SK-N-SH (cell line): ENCODE measurements around the gene EVL. TPM values are rescaled to one million over a fixed set of nuclear protein-coding genes. Genes with fewer than 3 reads are reported as not detected.

Experiments
- CTCF ChIA-PET: fragments of 300-600, 350-600 bp; formaldehyde crosslinking; extraction: SDS; loops from one replicate; lab custom pipeline; 2021; lab: Yijun Ruan, JAX
- POLR2A ChIA-PET: fragments of 350-600 bp; sonication (Branson Sonifier 250); formaldehyde crosslinking; extraction: SDS; loops from one replicate; lab custom pipeline; 2020; ENCODE audit warnings: antibody characterized with exemption, inconsistent platforms; lab: Yijun Ruan, JAX
- DNase-seq: peaks from one replicate; pipeline ENCODE4 v3.0.0; 2012
- H2AFZ ChIP-seq: fragments of 200-600 bp; sonication (generic); 2 replicates; pipeline ENCODE4 v1.8.1; 2016; ENCODE audit warnings: antibody characterized with exemption, mild to moderate bottlenecking, low read depth
- H3F3A ChIP-seq: fragments of 200-600 bp; sonication (generic); replicated peaks from 2 replicates; pipeline ENCODE3; 2016; ENCODE audit warnings: antibody characterized with exemption, mild to moderate bottlenecking; ENCODE audit not compliant: insufficient read depth
- H3K27ac ChIP-seq, 2 experiments: fragments of 200-500 bp in 1 of 2; fragments of 200-600 bp in 1 of 2; sonication (Bioruptor generic) in 1 of 2; sonication (generic), shearing (Covaris generic) in 1 of 2; 2 replicates each; pipeline versions ENCODE4 v1.5.1 to v1.6.1; 2014 to 2016; ENCODE audit warnings: low read depth in 2 of 2, inconsistent platforms in 1 of 2, low read length in 1 of 2, mild to moderate bottlenecking in 1 of 2, mixed read lengths in 1 of 2
- H3K27me3 ChIP-seq: fragments of 200-600 bp; sonication (generic), shearing (Covaris generic); 2 replicates; pipeline ENCODE4 v1.6.1; 2016; ENCODE audit warnings: mixed run types; ENCODE audit not compliant: insufficient read depth
- H3K36me3 ChIP-seq, 2 experiments: fragments of 200-500 bp in 1 of 2; fragments of 200-600 bp in 1 of 2; sonication (Bioruptor generic) in 1 of 2; sonication (generic) in 1 of 2; replicated peaks in 1 of 2; 2 replicates each; pipeline versions ENCODE3 to v1.5.1; 2014 to 2016; ENCODE audit warnings: low read length in 1 of 2, mild to moderate bottlenecking in 1 of 2; ENCODE audit not compliant: insufficient read depth in 2 of 2, control insufficient read depth in 1 of 2
- H3K4me1 ChIP-seq, 2 experiments: fragments of 200-500 bp in 1 of 2; fragments of 200-600 bp in 1 of 2; sonication (Bioruptor generic) in 1 of 2; sonication (generic), shearing (Covaris generic) in 1 of 2; 2 replicates each; pipeline versions ENCODE4 v1.5.1 to v1.6.1; 2014 to 2016; ENCODE audit warnings: low read depth in 1 of 2, low read length in 1 of 2, mixed run types in 1 of 2; ENCODE audit not compliant: insufficient read depth in 2 of 2, control insufficient read depth in 1 of 2
- H3K4me2 ChIP-seq: fragments of 200-600 bp; sonication (generic), shearing (Covaris generic); 2 replicates; pipeline ENCODE4 v1.6.1; 2017; ENCODE audit warnings: mixed run types
- H3K4me3 ChIP-seq, 2 experiments: fragments of 200-500 bp in 1 of 2; fragments of 200-600 bp in 1 of 2; sonication (Bioruptor generic) in 1 of 2; sonication (generic), shearing (Covaris generic) in 1 of 2; 2 replicates each; pipeline versions ENCODE4 v1.5.1 to v1.8.1; 2014 to 2016; ENCODE audit warnings: low read depth in 2 of 2, inconsistent platforms in 1 of 2, low read length in 1 of 2, mild to moderate bottlenecking in 1 of 2, mixed read lengths in 1 of 2, moderate library complexity in 1 of 2
- H3K79me2 ChIP-seq: fragments of 200-600 bp; sonication (generic); 2 replicates; pipeline ENCODE4 v1.8.1; 2017; ENCODE audit warnings: mild to moderate bottlenecking; ENCODE audit not compliant: insufficient read depth
- H3K9ac ChIP-seq: fragments of 200-600 bp; sonication (generic); 2 replicates; pipeline ENCODE4 v1.6.1; 2017; ENCODE audit warnings: mixed run types
- H3K9me2 ChIP-seq: fragments of 200-600 bp; sonication (generic); 2 replicates; pipeline ENCODE4 v1.6.1; 2017; ENCODE audit warnings: mixed run types
- H3K9me3 ChIP-seq: fragments of 200-600 bp; sonication (generic); 2 replicates; pipeline ENCODE4 v1.6.1; 2017; ENCODE audit warnings: mixed run types, mild to moderate bottlenecking, moderate library complexity
- H4K20me1 ChIP-seq: fragments of 200-600 bp; sonication (generic); 2 replicates; pipeline ENCODE4 v1.6.1; 2017; ENCODE audit warnings: mild to moderate bottlenecking, mixed run types; ENCODE audit not compliant: insufficient read depth
- EZH2phosphoT487 ChIP-seq: fragments of 200-600 bp; sonication (generic); IDR thresholded peaks from 2 replicates; pipeline ENCODE4 v1.6.1; 2017; ENCODE audit warnings: low read depth, mixed run types, mild to moderate bottlenecking, antibody characterized with exemption, moderate library complexity, borderline replicate concordance
- FOSL2 ChIP-seq: IDR thresholded peaks from 2 replicates; pipeline ENCODE4 v1.4.0; 2012; ENCODE audit warnings: low read depth, mild to moderate bottlenecking, moderate library complexity, borderline replicate concordance
- FOXJ3 ChIP-seq: sonication (generic); formaldehyde crosslinking; IDR thresholded peaks from 2 replicates; pipeline ENCODE4 v1.5.1; 2020; ENCODE audit warnings: mild to moderate bottlenecking, missing genetic modification reagents
- FOXM1 ChIP-seq: IDR thresholded peaks from 2 replicates; pipeline ENCODE4 v1.4.0; 2012; ENCODE audit warnings: low read depth, mild to moderate bottlenecking
- GABPA ChIP-seq: IDR thresholded peaks from 2 replicates; pipeline ENCODE4 v1.4.0; 2012; ENCODE audit warnings: low read depth, mild to moderate bottlenecking
- GATA2 ChIP-seq: sonication (generic); formaldehyde crosslinking; IDR thresholded peaks from 2 replicates; pipeline ENCODE4 v1.5.0; 2020; ENCODE audit warnings: mild to moderate bottlenecking, missing genetic modification reagents
- JUND ChIP-seq: IDR thresholded peaks from 2 replicates; pipeline ENCODE4 v1.4.0; 2012
- MEF2A ChIP-seq: IDR thresholded peaks from 2 replicates; pipeline ENCODE4 v1.4.0; 2012; ENCODE audit warnings: low read depth, borderline replicate concordance
- MXI1 ChIP-seq: IDR thresholded peaks from 2 replicates; pipeline ENCODE4 v1.6.1; 2012; ENCODE audit warnings: mild to moderate bottlenecking, low read depth, low read length, improper control_type of control experiment
- NFIC ChIP-seq: IDR thresholded peaks from 2 replicates; pipeline ENCODE4 v1.4.0; 2012; ENCODE audit warnings: borderline replicate concordance
- PBX3 ChIP-seq: IDR thresholded peaks from 2 replicates; pipeline ENCODE4; 2012
- RAD21 ChIP-seq: IDR thresholded peaks from 2 replicates; pipeline ENCODE4 v1.6.1; 2012; ENCODE audit warnings: mild to moderate bottlenecking, low read length
- RCOR1 ChIP-seq: fragments of 150-350 bp; IDR thresholded peaks from 2 replicates; pipeline ENCODE4 v1.6.1; 2017; ENCODE audit warnings: antibody characterized with exemption, low read length
- REST ChIP-seq: IDR thresholded peaks from 2 replicates; pipeline ENCODE4 v1.6.1; 2012; ENCODE audit warnings: mild to moderate bottlenecking, low read depth, low read length, moderate library complexity
- RXRA ChIP-seq: IDR thresholded peaks from 2 replicates; pipeline ENCODE4 v1.4.0; 2012; ENCODE audit warnings: low read depth, mild to moderate bottlenecking, borderline replicate concordance
- TAF1 ChIP-seq: IDR thresholded peaks from 2 replicates; pipeline ENCODE4 v1.6.1; 2012; ENCODE audit warnings: low read depth, mild to moderate bottlenecking, low read length, moderate library complexity, borderline replicate concordance
- USF1 ChIP-seq: IDR thresholded peaks from 2 replicates; pipeline ENCODE4 v1.4.0; 2012; ENCODE audit warnings: low read depth, borderline replicate concordance
- USF2 ChIP-seq: fragments of 150-350 bp; IDR thresholded peaks from 2 replicates; pipeline ENCODE4 v1.6.1; 2017; ENCODE audit warnings: antibody characterized with exemption, low read length, low read depth, borderline replicate concordance
- WGBS: methylation state at CpG from one replicate; pipeline ENCODE4 v1.1.6; 2017; ENCODE audit warnings: low lambda C conversion rate; 5-methylcytosine and 5-hydroxymethylcytosine counted together
- polyA plus RNA-seq, 3 experiments: library from polyadenylated mRNA; depleted of rRNA; stranded (reverse); fragments of >200 nt; gene quantifications; 2 replicates each; pipeline ENCODE4 v1.2.3, GENCODE V29; 2012

EVL gene
- polyA plus RNA-seq, 1 of the 3 experiments (the other 2 are of a cell fraction) = 36.5 TPM

GRCh38 chr14:100120522-100121269 lies 55.5 kb downstream of the EVL start:
- POLR2A ChIA-PET = no interaction called here
- H3F3A ChIP-seq = no peaks in the 10 kb centered on the region

More at GRCh38 chr14:100120522-100121269, 55.5 kb downstream of the EVL start:
- no peaks in the 10 kb centered on the region for H3K27me3 ChIP-seq
- H3K36me3 ChIP-seq = peaks cover 0 to 3% of the 10 kb centered on the region in 2 experiments
- TF ChIP-seq RXRA = no peak
- no peak for TF ChIP-seq GATA2 (CRISPR knock-in tag)
- no peak for TF ChIP-seq USF1
- TF ChIP-seq JUND = no peak
- TF ChIP-seq RAD21 = no peak
- no peak for TF ChIP-seq FOXM1
- TF ChIP-seq TAF1 = no peak
- no peak for TF ChIP-seq NFIC
- TF ChIP-seq EZH2phosphoT487 = no peak
- no peak for TF ChIP-seq USF2
- TF ChIP-seq PBX3 = no peak
- no peak for TF ChIP-seq FOSL2
- no peak for TF ChIP-seq MEF2A
- no peak for TF ChIP-seq FOXJ3 (CRISPR knock-in tag)
- no peak for TF ChIP-seq MXI1
- TF ChIP-seq REST = no peak
- no peak for TF ChIP-seq RCOR1
- TF ChIP-seq GABPA = no peak
- H3K9ac ChIP-seq = no peak overlapping the region
- no peak for DNase-seq
- H3K79me2 ChIP-seq = no peaks in the 10 kb centered on the region
- no peaks in the 10 kb centered on the region for H3K9me3 ChIP-seq
- CTCF ChIA-PET = interaction anchor here (1.0 to 3.3 kb wide), 5 partner anchors 12 to 139 kb away, joined by 3 to 20 read pairs (median 14); no protein-coding TSS in a partner anchor
- H2AFZ ChIP-seq = no peak overlapping the region
- no peaks in the 10 kb centered on the region for H3K9me2 ChIP-seq
- no peak overlapping the region for H3K4me3 ChIP-seq
- no peaks in the 10 kb centered on the region for H4K20me1 ChIP-seq
- H3K4me2 ChIP-seq = no peak overlapping the region
- H3K4me1 ChIP-seq = peaks cover 0 to 8% of the 10 kb centered on the region in 2 experiments; a peak in 1 of 4 replicates
- WGBS = 94% methylated on average over 14 of the region's 18 CpGs
- no peak overlapping the region for H3K27ac ChIP-seq
